ENCODE measurements around the gene KIAA0513. TPM values are rescaled to one million over a fixed set of nuclear protein-coding genes. Genes with fewer than 3 reads are reported as not detected.

The KIAA0513 gene
- total RNA-seq, 1 donor, result 35.1 TPM

DNA sequence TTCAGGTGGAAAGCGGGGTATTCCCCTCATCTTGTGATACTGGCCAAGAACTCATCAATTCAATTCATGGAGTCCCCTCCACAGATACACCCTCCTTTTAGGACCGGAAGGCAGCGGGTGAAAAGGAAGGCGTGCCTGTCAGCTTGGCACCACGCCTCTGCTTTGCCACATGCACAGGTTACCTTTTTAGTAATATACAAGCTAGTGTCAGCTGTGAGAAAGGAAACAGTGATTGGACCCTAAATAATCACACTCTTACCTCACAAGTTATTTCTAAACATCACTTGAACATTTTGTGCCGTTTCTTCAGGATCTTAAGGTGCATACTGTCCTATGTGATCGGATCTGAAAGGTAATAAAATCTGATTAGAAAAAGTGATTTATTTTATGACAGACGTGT is 31.9 kb upstream of the KIAA0513 start:
- Histone ChIP-seq H3K4me1 (ENCODE audit: insufficient read depth, low read length) (peaks cover 43% of the 10 kb centered on the region), H3K27me3 (ENCODE audit: insufficient read depth, low read length) (no peaks in the 10 kb centered on the region), H4K20me1 (ENCODE audit: insufficient read depth, low read length) (no peaks in the 10 kb centered on the region), H3K36me3 (ENCODE audit: insufficient read depth, low read length) (peaks cover 36% of the 10 kb centered on the region), H3K79me2 (ENCODE audit: insufficient read depth, low read length) (peaks cover 87% of the 10 kb centered on the region), H3K4me3 (ENCODE audit: insufficient read depth, low read length) (no peak overlapping the region), H3K9me3 (ENCODE audit: low read depth, low read length) (no peaks in the 10 kb centered on the region), H3K27ac (ENCODE audit: low read depth, low read length) (peak overlapping the region; percentile 93), H2AFZ (ENCODE audit: low read length) (no peak overlapping the region), H3K4me2 (ENCODE audit: insufficient read depth, low read length) (no peak overlapping the region)
- no peak for DNase-seq (ENCODE audit: insufficient read length, low spot score, missing footprints)
- TF ChIP-seq CTCF (IDR thresholded peaks at IDR 0.05; ENCODE audit: extremely low read depth, low read depth, low read length), result no peak

DNA sequence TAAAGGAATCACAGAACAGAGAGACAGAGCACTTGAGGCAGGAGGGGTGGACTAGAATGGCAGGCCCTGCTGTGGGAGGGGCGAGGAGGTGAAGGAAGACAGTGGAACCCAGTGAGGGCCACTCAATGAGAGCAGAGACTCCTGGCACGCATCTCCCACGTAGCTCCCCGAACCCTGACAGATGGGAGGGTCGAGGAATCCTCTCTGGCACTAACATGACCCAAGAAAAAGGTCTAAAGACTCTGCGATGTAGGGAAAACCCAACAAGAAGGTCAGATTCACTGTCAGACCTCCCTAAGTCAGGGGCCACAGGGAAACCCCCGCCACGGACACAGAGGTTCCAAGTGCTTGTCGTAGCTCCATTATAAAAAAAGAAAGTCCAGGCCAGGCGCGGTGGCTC is 31.2 kb upstream of the KIAA0513 start:
- H3K27ac ChIP-seq (ENCODE audit: low read depth, low read length), result peak overlapping the region; percentile 67

GRCh38 chr16:84999200-84999599 is 28.4 kb upstream of the KIAA0513 start:
- Histone ChIP-seq H3K4me1 (ENCODE audit: insufficient read depth, low read length) (peaks cover 57% of the 10 kb centered on the region), H3K9me3 (ENCODE audit: low read depth, low read length) (no peaks in the 10 kb centered on the region), H3K27me3 (ENCODE audit: insufficient read depth, low read length) (no peaks in the 10 kb centered on the region), H3K4me2 (ENCODE audit: insufficient read depth, low read length) (no peak overlapping the region), H3K36me3 (ENCODE audit: insufficient read depth, low read length) (peaks cover 23% of the 10 kb centered on the region), H3K79me2 (ENCODE audit: insufficient read depth, low read length) (peaks cover 89% of the 10 kb centered on the region), H2AFZ (ENCODE audit: low read length) (no peak overlapping the region), H4K20me1 (ENCODE audit: insufficient read depth, low read length) (peaks cover 3% of the 10 kb centered on the region), H3K27ac (ENCODE audit: low read depth, low read length) (peak overlapping the region; percentile 13), H3K4me3 (ENCODE audit: insufficient read depth, low read length) (no peak overlapping the region)
- TF ChIP-seq CTCF (IDR thresholded peaks at IDR 0.05; ENCODE audit: extremely low read depth, low read depth, low read length), result no peak
- DNase-seq (ENCODE audit: insufficient read length, low spot score, missing footprints), result no peak

More for the DNA sequence above, 31.2 kb upstream of the KIAA0513 start:
- H2AFZ ChIP-seq (ENCODE audit: low read length), result no peak overlapping the region
- TF ChIP-seq CTCF (IDR thresholded peaks at IDR 0.05; ENCODE audit: extremely low read depth, low read depth, low read length), result no peak
- H3K36me3 ChIP-seq (ENCODE audit: insufficient read depth, low read length), result peaks cover 32% of the 10 kb centered on the region
- H3K79me2 ChIP-seq (ENCODE audit: insufficient read depth, low read length), result peaks cover 88% of the 10 kb centered on the region
- no peak overlapping the region for H3K4me3 ChIP-seq (ENCODE audit: insufficient read depth, low read length)
- peaks cover 48% of the 10 kb centered on the region for H3K4me1 ChIP-seq (ENCODE audit: insufficient read depth, low read length)
- H4K20me1 ChIP-seq (ENCODE audit: insufficient read depth, low read length), result no peaks in the 10 kb centered on the region
- H3K9me3 ChIP-seq (ENCODE audit: low read depth, low read length), result no peaks in the 10 kb centered on the region
- no peak for DNase-seq (ENCODE audit: insufficient read length, low spot score, missing footprints)
- no peaks in the 10 kb centered on the region for H3K27me3 ChIP-seq (ENCODE audit: insufficient read depth, low read length)
- no peak overlapping the region for H3K4me2 ChIP-seq (ENCODE audit: insufficient read depth, low read length)

- H4K20me1 ChIP-seq (ENCODE audit: insufficient read depth, low read length), result peaks cover 3% of the 10 kb centered on the region
- H3K27me3 ChIP-seq (ENCODE audit: insufficient read depth, low read length), result no peaks in the 10 kb centered on the region
- H3K4me2 ChIP-seq (ENCODE audit: insufficient read depth, low read length), result peak overlapping the region; percentile 45
- no peak for DNase-seq (ENCODE audit: insufficient read length, low spot score, missing footprints)
- no peak overlapping the region for H3K4me3 ChIP-seq (ENCODE audit: insufficient read depth, low read length)
- H3K4me1 ChIP-seq (ENCODE audit: insufficient read depth, low read length), result peaks cover 57% of the 10 kb centered on the region
- TF ChIP-seq CTCF (IDR thresholded peaks at IDR 0.05; ENCODE audit: extremely low read depth, low read depth, low read length), result no peak
- H3K79me2 ChIP-seq (ENCODE audit: insufficient read depth, low read length), result peaks cover 91% of the 10 kb centered on the region
- no peaks in the 10 kb centered on the region for H3K9me3 ChIP-seq (ENCODE audit: low read depth, low read length)
- H3K36me3 ChIP-seq (ENCODE audit: insufficient read depth, low read length), result peaks cover 20% of the 10 kb centered on the region
- no peak overlapping the region for H2AFZ ChIP-seq (ENCODE audit: low read length)
- H3K27ac ChIP-seq (ENCODE audit: low read depth, low read length), result peak overlapping the region; percentile 83
Observed at GRCh38 chr16:84999857-85000480, 27.6 kb upstream of the KIAA0513 start.

Measured in osteoblast (primary cell).